Measurements from ENCODE around the gene KIF3C. TPM values are rescaled to one million over a fixed set of nuclear protein-coding genes. Genes with fewer than 3 reads are reported as not detected.

Gene KIF3C
- polyA plus RNA-seq, 1 donor from 2014 or later, result 53.6 TPM

GRCh38 chr2:25879133-25879730 lies 103.1 kb downstream of the KIF3C start:
- TF ChIP-seq EP300 (conservative IDR thresholded peaks at IDR 0.05; ENCODE audit: poor library complexity, severe bottlenecking), result no peak
- no peak for TF ChIP-seq CTCF (IDR thresholded peaks at IDR 0.05; ENCODE audit: poor library complexity, severe bottlenecking)
- TF ChIP-seq SMC3 (conservative IDR thresholded peaks at IDR 0.05; ENCODE audit: poor library complexity), result no peak
- TF ChIP-seq POLR2AphosphoS5 (IDR thresholded peaks at IDR 0.05), result no peak
- TF ChIP-seq TAF1 (IDR thresholded peaks at IDR 0.05; ENCODE audit: low read depth), result no peak
- no peak for TF ChIP-seq EZH2 (IDR thresholded peaks at IDR 0.05; ENCODE audit: borderline replicate concordance, insufficient read depth, low read length, poor library complexity, severe bottlenecking)
- no peak for TF ChIP-seq MXI1 (conservative IDR thresholded peaks at IDR 0.05; ENCODE audit: poor library complexity, severe bottlenecking)
- no peak for TF ChIP-seq RAD21 (conservative IDR thresholded peaks at IDR 0.05)
- TF ChIP-seq REST (IDR thresholded peaks at IDR 0.05; ENCODE audit: borderline replicate concordance), result no peak
- Histone ChIP-seq H3F3A (ENCODE audit: insufficient read depth, low read length, poor library complexity, severe bottlenecking) (no peaks in the 10 kb centered on the region), H2AFZ (ENCODE audit: low read depth, low read length) (peak overlapping the region; percentile 66), H3K36me3 (ENCODE audit: insufficient read depth, low read length) (no peaks in the 10 kb centered on the region), H3K9me2 (ENCODE audit: insufficient read depth, low read length) (no peaks in the 10 kb centered on the region), H3K4me2 (ENCODE audit: low read length) (peak overlapping the region; percentile 91), H3K27ac (ENCODE audit: low read length) (peak overlapping the region; percentile 86), H3K79me2 (replicated peaks; ENCODE audit: insufficient read depth, low read length) (peaks cover 26% of the 10 kb centered on the region), H3K9ac (ENCODE audit: low read length) (peak overlapping the region; percentile 71), H3K4me3 (ENCODE audit: low read length) (peak overlapping the region; percentile 92), H4K20me1 (ENCODE audit: insufficient read depth) (no peaks in the 10 kb centered on the region), H3K9me3 (ENCODE audit: low read length) (no peaks in the 10 kb centered on the region), H3K27me3 (ENCODE audit: insufficient read depth, low read depth, low read length) (no peaks in the 10 kb centered on the region)

GRCh38 chr2:25878361-25879132 lies 103.8 kb downstream of the KIF3C start, which contains the start of gene ASXL2:
TSS of gene ASXL2 (minus strand) at chr2:25878487. CDS start at chr2:25878222, 265 bp downstream.
- no peaks in the 10 kb centered on the region for H4K20me1 ChIP-seq (ENCODE audit: insufficient read depth)
- H3K4me3 ChIP-seq (ENCODE audit: low read length), result peak within 1 kb of the TSS; percentile 92
- no peaks in the 10 kb centered on the region for H3K36me3 ChIP-seq (ENCODE audit: insufficient read depth, low read length)
- H3K79me2 ChIP-seq (replicated peaks; ENCODE audit: insufficient read depth, low read length), result peaks cover 31% of the 10 kb centered on the region
- H3K27ac ChIP-seq (ENCODE audit: low read length), result peak within 1 kb of the TSS; percentile 93
- H3K9me3 ChIP-seq (ENCODE audit: low read length), result no peaks in the 10 kb centered on the region
- H3K9me2 ChIP-seq (ENCODE audit: insufficient read depth, low read length), result no peaks in the 10 kb centered on the region
- TF ChIP-seq CTCF (IDR thresholded peaks at IDR 0.05; ENCODE audit: poor library complexity, severe bottlenecking) (peak; percentile 56), REST (IDR thresholded peaks at IDR 0.05; ENCODE audit: borderline replicate concordance) (peak; percentile 48), TAF1 (IDR thresholded peaks at IDR 0.05; ENCODE audit: low read depth) (peak; percentile 82), SMC3 (conservative IDR thresholded peaks at IDR 0.05; ENCODE audit: poor library complexity) (peak; percentile 65), EZH2 (IDR thresholded peaks at IDR 0.05; ENCODE audit: borderline replicate concordance, insufficient read depth, low read length, poor library complexity, severe bottlenecking) (no peak), RAD21 (conservative IDR thresholded peaks at IDR 0.05) (peak; percentile 62), POLR2AphosphoS5 (IDR thresholded peaks at IDR 0.05) (peak; percentile 83), MXI1 (conservative IDR thresholded peaks at IDR 0.05; ENCODE audit: poor library complexity, severe bottlenecking) (peak; percentile 40), EP300 (conservative IDR thresholded peaks at IDR 0.05; ENCODE audit: poor library complexity, severe bottlenecking) (peak; percentile 32)
- H3K4me2 ChIP-seq (ENCODE audit: low read length), result peak within 1 kb of the TSS; percentile 91
- H3F3A ChIP-seq (ENCODE audit: insufficient read depth, low read length, poor library complexity, severe bottlenecking), result no peaks in the 10 kb centered on the region
- no peaks in the 10 kb centered on the region for H3K27me3 ChIP-seq (ENCODE audit: insufficient read depth, low read depth, low read length)
- H3K9ac ChIP-seq (ENCODE audit: low read length), result peak within 1 kb of the TSS; percentile 88
- peak within 1 kb of the TSS; percentile 86 for H2AFZ ChIP-seq (ENCODE audit: low read depth, low read length)

Measured in neural cell (in vitro differentiated cells).